ENCODE data around the gene DIAPH2.

DNA sequence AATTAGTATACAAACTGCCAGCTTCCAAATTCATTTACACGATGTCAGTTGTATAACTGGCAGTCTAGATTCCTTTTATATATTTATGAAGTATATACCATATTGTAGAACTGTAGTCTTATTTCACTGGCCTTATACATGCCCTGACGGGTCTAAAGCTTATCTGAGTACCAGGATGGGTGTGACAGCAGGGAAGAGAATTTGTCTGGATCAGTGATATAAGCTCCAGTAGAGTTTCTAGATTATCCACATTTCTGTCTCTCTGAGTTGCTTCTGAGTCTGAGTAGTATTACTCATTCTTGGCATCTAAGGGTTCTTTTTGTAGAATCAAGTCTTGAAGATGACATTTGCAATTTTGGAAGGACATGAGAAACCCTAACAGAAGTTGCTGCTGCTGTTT lies 300.4 kb downstream of the DIAPH2 start:
- TF ChIP-seq, protein P1, sequence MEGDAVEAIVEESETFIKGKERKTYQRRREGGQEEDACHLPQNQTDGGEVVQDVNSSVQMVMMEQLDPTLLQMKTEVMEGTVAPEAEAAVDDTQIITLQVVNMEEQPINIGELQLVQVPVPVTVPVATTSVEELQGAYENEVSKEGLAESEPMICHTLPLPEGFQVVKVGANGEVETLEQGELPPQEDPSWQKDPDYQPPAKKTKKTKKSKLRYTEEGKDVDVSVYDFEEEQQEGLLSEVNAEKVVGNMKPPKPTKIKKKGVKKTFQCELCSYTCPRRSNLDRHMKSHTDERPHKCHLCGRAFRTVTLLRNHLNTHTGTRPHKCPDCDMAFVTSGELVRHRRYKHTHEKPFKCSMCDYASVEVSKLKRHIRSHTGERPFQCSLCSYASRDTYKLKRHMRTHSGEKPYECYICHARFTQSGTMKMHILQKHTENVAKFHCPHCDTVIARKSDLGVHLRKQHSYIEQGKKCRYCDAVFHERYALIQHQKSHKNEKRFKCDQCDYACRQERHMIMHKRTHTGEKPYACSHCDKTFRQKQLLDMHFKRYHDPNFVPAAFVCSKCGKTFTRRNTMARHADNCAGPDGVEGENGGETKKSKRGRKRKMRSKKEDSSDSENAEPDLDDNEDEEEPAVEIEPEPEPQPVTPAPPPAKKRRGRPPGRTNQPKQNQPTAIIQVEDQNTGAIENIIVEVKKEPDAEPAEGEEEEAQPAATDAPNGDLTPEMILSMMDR (IDR thresholded peaks at IDR 0.05 in 8 of 11, conservative IDR thresholded peaks at IDR 0.05 in 3 of 11), result no peak
- TF ChIP-seq POLR2AphosphoS5 (IDR thresholded peaks at IDR 0.05), result no peak

All from spleen (tissue), 7 donors.